Brain microvascular endothelial cell (primary cell): Measurements from ENCODE around the gene ARPC5.
A peak's percentile ranks its signal among the peaks of the same experiment; 100 is the strongest.

Experiments
- DNase-seq: peaks from one replicate; pipeline ENCODE4 v3.0.0-alpha.2; 2020
- H3K27ac ChIP-seq: fragments of 250-450 bp; sonication (Bioruptor Pico); 2 replicates; pipeline ENCODE4 v1.5.1; 2020; ENCODE audit warnings: mild to moderate bottlenecking, moderate library complexity
- H3K27me3 ChIP-seq: fragments of 250-450 bp; sonication (Bioruptor Pico); replicated peaks from 2 replicates; pipeline ENCODE4 v1.5.1; 2020; ENCODE audit warnings: mild to moderate bottlenecking
- H3K36me3 ChIP-seq: fragments of 250-450 bp; sonication (Bioruptor Pico); replicated peaks from 2 replicates; pipeline ENCODE4 v1.5.1; 2020; ENCODE audit warnings: mild to moderate bottlenecking
- H3K4me3 ChIP-seq: 2 replicates; pipeline ENCODE4 v1.5.1; 2011; ENCODE audit warnings: low read depth, mild to moderate bottlenecking, control low read depth, low read length, moderate library complexity
- in situ Hi-C: cut with HindIII; loops from 2 replicates; pipeline ENCODE4 v1.10.0; 2017; ENCODE audit warnings: low sequenced_read_pairs, low pct_ligation_motif_present
- TF ChIP-seq, protein P1 (sequence below): IDR thresholded peaks from 2 replicates; pipeline ENCODE4 v1.5.1; 2011; ENCODE audit warnings: low read depth, mild to moderate bottlenecking, moderate library complexity, low read length, control low read depth, inconsistent platforms; ENCODE audit errors: missing control alignments

The ARPC5 gene

GRCh38 chr1:183640193-183640592 is 4.6 kb upstream of the ARPC5 start:
- in situ Hi-C loops, result no loop called here
- Histone ChIP-seq H3K36me3 (no peaks in the 10 kb centered on the region), H3K4me3 (no peak overlapping the region), H3K27me3 (no peaks in the 10 kb centered on the region), H3K27ac (no peak overlapping the region)
- no peak for DNase-seq
- TF ChIP-seq, protein P1, sequence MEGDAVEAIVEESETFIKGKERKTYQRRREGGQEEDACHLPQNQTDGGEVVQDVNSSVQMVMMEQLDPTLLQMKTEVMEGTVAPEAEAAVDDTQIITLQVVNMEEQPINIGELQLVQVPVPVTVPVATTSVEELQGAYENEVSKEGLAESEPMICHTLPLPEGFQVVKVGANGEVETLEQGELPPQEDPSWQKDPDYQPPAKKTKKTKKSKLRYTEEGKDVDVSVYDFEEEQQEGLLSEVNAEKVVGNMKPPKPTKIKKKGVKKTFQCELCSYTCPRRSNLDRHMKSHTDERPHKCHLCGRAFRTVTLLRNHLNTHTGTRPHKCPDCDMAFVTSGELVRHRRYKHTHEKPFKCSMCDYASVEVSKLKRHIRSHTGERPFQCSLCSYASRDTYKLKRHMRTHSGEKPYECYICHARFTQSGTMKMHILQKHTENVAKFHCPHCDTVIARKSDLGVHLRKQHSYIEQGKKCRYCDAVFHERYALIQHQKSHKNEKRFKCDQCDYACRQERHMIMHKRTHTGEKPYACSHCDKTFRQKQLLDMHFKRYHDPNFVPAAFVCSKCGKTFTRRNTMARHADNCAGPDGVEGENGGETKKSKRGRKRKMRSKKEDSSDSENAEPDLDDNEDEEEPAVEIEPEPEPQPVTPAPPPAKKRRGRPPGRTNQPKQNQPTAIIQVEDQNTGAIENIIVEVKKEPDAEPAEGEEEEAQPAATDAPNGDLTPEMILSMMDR, result no peak

- no peaks in the 10 kb centered on the region for H3K27me3 ChIP-seq
- no peak for DNase-seq
- TF ChIP-seq, protein P1, result no peak
- no peaks in the 10 kb centered on the region for H3K36me3 ChIP-seq
- in situ Hi-C loops, result no loop called here
- no peak overlapping the region for H3K4me3 ChIP-seq
- H3K27ac ChIP-seq, result no peak overlapping the region
Observed at GRCh38 chr1:183638649-183639387, 3.2 kb upstream of the ARPC5 start.

DNA sequence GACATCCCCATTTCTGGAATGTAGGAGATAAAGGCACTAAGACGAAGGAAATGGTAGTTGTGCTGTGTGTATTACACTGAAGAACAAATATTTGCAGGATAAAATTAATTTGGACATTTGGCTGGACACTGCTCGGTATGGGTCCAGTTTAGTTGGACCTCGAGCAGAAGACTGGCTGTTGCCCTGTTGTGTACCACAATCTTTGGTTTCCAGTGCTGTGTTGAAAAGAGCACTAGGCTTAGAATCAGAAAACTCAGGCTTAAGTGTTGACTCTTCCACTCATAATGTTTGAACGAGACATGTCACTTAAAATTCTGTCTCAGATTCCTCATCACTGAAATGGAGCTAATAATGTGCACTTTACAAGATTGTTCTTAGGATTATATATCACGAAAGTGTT is 1.2 kb upstream of the ARPC5 start:
- Histone ChIP-seq H3K27ac (no peak overlapping the region), H3K27me3 (no peaks in the 10 kb centered on the region), H3K4me3 (peak overlapping the region; percentile 97), H3K36me3 (peaks cover 3% of the 10 kb centered on the region)
- in situ Hi-C loops, result no loop called here
- TF ChIP-seq, protein P1, result no peak
- no peak for DNase-seq

DNA sequence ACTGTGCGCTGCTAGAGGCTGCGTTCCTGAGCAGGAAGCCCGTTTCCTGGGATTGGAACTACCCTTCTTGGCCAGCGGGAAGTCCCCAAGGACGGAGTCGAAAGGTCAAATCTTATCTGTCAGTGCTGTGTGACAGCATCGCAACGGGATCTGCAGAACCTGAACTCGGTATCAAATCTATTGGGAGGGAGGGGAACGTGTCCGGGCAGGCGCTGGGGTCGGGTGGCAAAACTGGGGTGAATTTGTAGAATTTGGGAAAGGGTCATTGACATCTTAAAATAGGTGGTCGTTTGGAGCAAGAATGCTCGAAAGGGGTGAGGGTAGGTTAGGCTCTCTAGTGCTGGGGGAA is 725 bp upstream of the ARPC5 start:
- Histone ChIP-seq H3K27ac (peak overlapping the region; percentile 31), H3K36me3 (peaks cover 3% of the 10 kb centered on the region), H3K27me3 (no peaks in the 10 kb centered on the region), H3K4me3 (peak overlapping the region; percentile 97)
- TF ChIP-seq, protein P1, result no peak
- in situ Hi-C loops, result no loop called here
- no peak for DNase-seq

- no peaks in the 10 kb centered on the region for H3K27me3 ChIP-seq
- DNase-seq, result no peak
- peaks cover 11% of the 10 kb centered on the region for H3K36me3 ChIP-seq
- TF ChIP-seq, protein P1, result no peak
- peak overlapping the region; percentile 92 for H3K27ac ChIP-seq
- H3K4me3 ChIP-seq, result peak overlapping the region; percentile 97
- in situ Hi-C loops, result no loop called here
Observed at GRCh38 chr1:183635099-183635605, 431 bp downstream of the ARPC5 start.
